HUES64 (cell line): ENCODE measurements around the gene TRIM63.

Experiments
- H3K27ac ChIP-seq: 2 replicates; pipeline ENCODE4 v1.7.0; 2013; ENCODE audit warnings: low read depth, low read length, inconsistent platforms
- H3K27me3 ChIP-seq: 2 replicates; pipeline ENCODE4 v1.6.1; 2013; ENCODE audit warnings: mild to moderate bottlenecking, low read length; ENCODE audit not compliant: insufficient read depth
- H3K36me3 ChIP-seq: 2 replicates; pipeline ENCODE4 v1.6.1; 2013; ENCODE audit warnings: mild to moderate bottlenecking, low read length; ENCODE audit not compliant: insufficient read depth
- H3K4me1 ChIP-seq: 2 replicates; pipeline ENCODE4 v1.6.1; 2013; ENCODE audit warnings: mild to moderate bottlenecking, low read length, moderate library complexity; ENCODE audit not compliant: insufficient read depth
- H3K4me3 ChIP-seq: 2 replicates; pipeline ENCODE4 v1.5.1; 2013; ENCODE audit warnings: mild to moderate bottlenecking, low read length, moderate library complexity
- H3K9ac ChIP-seq: 2 replicates; pipeline ENCODE4 v1.6.1; 2013; ENCODE audit warnings: mild to moderate bottlenecking, low read depth, low read length
- H3K9me3 ChIP-seq: 2 replicates; pipeline ENCODE4 v1.6.1; 2013; ENCODE audit warnings: low read depth, low read length; ENCODE audit not compliant: insufficient read depth
- WGBS: fragments of 150-250, 120-280 bp; methylation state at CpG from one replicate; pipeline ENCODE4 v1.1.7; 2013; ENCODE audit warnings: missing lambda C conversion rate; 5-methylcytosine and 5-hydroxymethylcytosine counted together

Gene TRIM63

GRCh38 chr1:26031196-26031595 is 36.2 kb downstream of the TRIM63 start:
- no peaks in the 10 kb centered on the region for H3K9me3 ChIP-seq
- H3K27me3 ChIP-seq: peaks cover 35% of the 10 kb centered on the region
- H3K36me3 ChIP-seq: no peaks in the 10 kb centered on the region
- WGBS: 78% methylated on average over 4 of the region's 4 CpGs
- H3K4me1 ChIP-seq: no peaks in the 10 kb centered on the region
- no peak overlapping the region for H3K27ac ChIP-seq
- no peak overlapping the region for H3K4me3 ChIP-seq
- no peak overlapping the region for H3K9ac ChIP-seq

GRCh38 chr1:26029864-26030481 is 37.5 kb downstream of the TRIM63 start:
- 79% methylated on average over 7 of the region's 7 CpGs for WGBS
- H3K27ac ChIP-seq: no peak overlapping the region
- peaks cover 31% of the 10 kb centered on the region for H3K27me3 ChIP-seq
- no peak overlapping the region for H3K4me3 ChIP-seq
- H3K36me3 ChIP-seq: no peaks in the 10 kb centered on the region
- H3K9me3 ChIP-seq: no peaks in the 10 kb centered on the region
- H3K9ac ChIP-seq: no peak overlapping the region
- H3K4me1 ChIP-seq: no peaks in the 10 kb centered on the region

- no peak overlapping the region for H3K9ac ChIP-seq
- no peak overlapping the region for H3K4me3 ChIP-seq
- H3K4me1 ChIP-seq: no peaks in the 10 kb centered on the region
- H3K36me3 ChIP-seq: no peaks in the 10 kb centered on the region
- H3K27ac ChIP-seq: no peak overlapping the region
- H3K27me3 ChIP-seq: peaks cover 24% of the 10 kb centered on the region
- H3K9me3 ChIP-seq: no peaks in the 10 kb centered on the region
- 81% methylated on average over 15 of the region's 15 CpGs for WGBS
Measured at GRCh38 chr1:26029054-26029863, 38.2 kb downstream of the TRIM63 start.

GRCh38 chr1:26028490-26028980 is 38.9 kb downstream of the TRIM63 start:
- WGBS: 82% methylated on average over 8 of the region's 8 CpGs
- Histone ChIP-seq H3K9me3 (no peaks in the 10 kb centered on the region), H3K9ac (no peak overlapping the region), H3K4me1 (no peaks in the 10 kb centered on the region), H3K4me3 (no peak overlapping the region), H3K36me3 (no peaks in the 10 kb centered on the region), H3K27me3 (peaks cover 16% of the 10 kb centered on the region), H3K27ac (no peak overlapping the region)

GRCh38 chr1:26027716-26028489 is 39.5 kb downstream of the TRIM63 start:
- peaks cover 11% of the 10 kb centered on the region for H3K27me3 ChIP-seq
- 51% methylated on average over 3 of the region's 3 CpGs for WGBS
- no peaks in the 10 kb centered on the region for H3K4me1 ChIP-seq
- H3K9me3 ChIP-seq: no peaks in the 10 kb centered on the region
- no peak overlapping the region for H3K4me3 ChIP-seq
- H3K9ac ChIP-seq: no peak overlapping the region
- H3K27ac ChIP-seq: no peak overlapping the region
- H3K36me3 ChIP-seq: no peaks in the 10 kb centered on the region

- no peak overlapping the region for H3K27ac ChIP-seq
- no peak overlapping the region for H3K4me3 ChIP-seq
- no peaks in the 10 kb centered on the region for H3K27me3 ChIP-seq
- no peaks in the 10 kb centered on the region for H3K9me3 ChIP-seq
- H3K36me3 ChIP-seq: no peaks in the 10 kb centered on the region
- WGBS: 93% methylated on average over 4 of the region's 5 CpGs
- no peaks in the 10 kb centered on the region for H3K4me1 ChIP-seq
- H3K9ac ChIP-seq: no peak overlapping the region
Measured at GRCh38 chr1:26025517-26025916, 41.9 kb downstream of the TRIM63 start.

GRCh38 chr1:26025060-26025459 is 42.4 kb downstream of the TRIM63 start:
- H3K36me3 ChIP-seq: no peaks in the 10 kb centered on the region
- H3K27me3 ChIP-seq: no peaks in the 10 kb centered on the region
- no peaks in the 10 kb centered on the region for H3K4me1 ChIP-seq
- H3K4me3 ChIP-seq: no peak overlapping the region
- no peak overlapping the region for H3K9ac ChIP-seq
- WGBS: 98% methylated on average over 5 of the region's 5 CpGs
- no peaks in the 10 kb centered on the region for H3K9me3 ChIP-seq
- H3K27ac ChIP-seq: no peak overlapping the region

GRCh38 chr1:26023826-26024225 is 43.6 kb downstream of the TRIM63 start:
- 92% methylated on average over 5 of the region's 5 CpGs for WGBS
- no peaks in the 10 kb centered on the region for H3K9me3 ChIP-seq
- no peak overlapping the region for H3K4me3 ChIP-seq
- H3K4me1 ChIP-seq: no peaks in the 10 kb centered on the region
- no peaks in the 10 kb centered on the region for H3K36me3 ChIP-seq
- H3K27ac ChIP-seq: no peak overlapping the region
- no peaks in the 10 kb centered on the region for H3K27me3 ChIP-seq
- no peak overlapping the region for H3K9ac ChIP-seq

- Histone ChIP-seq H3K36me3 (no peaks in the 10 kb centered on the region), H3K9ac (no peak overlapping the region), H3K27me3 (no peaks in the 10 kb centered on the region)
Measured at GRCh38 chr1:26023009-26023408, 44.4 kb downstream of the TRIM63 start.

GRCh38 chr1:26022404-26022779 is 45.0 kb downstream of the TRIM63 start:
- no peaks in the 10 kb centered on the region for H3K36me3 ChIP-seq
- no peak overlapping the region for H3K27ac ChIP-seq
- WGBS: 90% methylated on average over 8 of the region's 8 CpGs
- H3K9ac ChIP-seq: no peak overlapping the region
- no peak overlapping the region; the same call in 1 of the 2 replicates for H3K4me3 ChIP-seq
- no peaks in the 10 kb centered on the region; the same call in 1 of the 2 replicates for H3K4me1 ChIP-seq
- no peaks in the 10 kb centered on the region for H3K27me3 ChIP-seq
- no peaks in the 10 kb centered on the region for H3K9me3 ChIP-seq

More at GRCh38 chr1:26023009-26023408, 44.4 kb downstream of the TRIM63 start:
- H3K4me1 ChIP-seq: no peaks in the 10 kb centered on the region
- H3K9me3 ChIP-seq: no peaks in the 10 kb centered on the region
- 89% methylated on average over 13 of the region's 13 CpGs for WGBS
- no peak overlapping the region for H3K27ac ChIP-seq
- H3K4me3 ChIP-seq: no peak overlapping the region
